ENCODE data around the gene PIGL.
"Not testable (repeated sequence)": the region's sequence is repeated elsewhere in the genome, so short reads cannot be mapped to it uniquely, and the experiment has no call there.

Gene PIGL

GRCh38 chr17:16217002-16217635, at the start of gene PIGL:
Gene PIGL (plus strand): TSS chr17:16217210. CDS start chr17:16217227, 17 bp downstream.
- peak; percentile 79 for DNase-seq (ENCODE audit: low read depth)

GRCh38 chr17:16171613-16172012, 45.4 kb upstream of the PIGL start:
- DNase-seq (ENCODE audit: low read depth), result no peak

GRCh38 chr17:16178836-16179235, 38.2 kb upstream of the PIGL start:
- DNase-seq (ENCODE audit: low read depth), result no peak

GRCh38 chr17:16181581-16181980, 35.4 kb upstream of the PIGL start:
- DNase-seq (ENCODE audit: low read depth), result no peak

- no peak for DNase-seq (ENCODE audit: low read depth)
Observed at GRCh38 chr17:16187642-16188041, 29.4 kb upstream of the PIGL start.

GRCh38 chr17:16189791-16190348, 27.1 kb upstream of the PIGL start:
- no peak for DNase-seq (ENCODE audit: low read depth)

GRCh38 chr17:16190703-16191360, 26.2 kb upstream of the PIGL start:
- no peak for DNase-seq (ENCODE audit: low read depth)

- no peak for DNase-seq (ENCODE audit: low read depth)
Observed at GRCh38 chr17:16191604-16192003, 25.4 kb upstream of the PIGL start.

GRCh38 chr17:16194307-16194835, 22.6 kb upstream of the PIGL start:
- DNase-seq (ENCODE audit: low read depth), result not testable (repeated sequence)

- DNase-seq (ENCODE audit: low read depth), result no peak
Observed at GRCh38 chr17:16197276-16197675, 19.7 kb upstream of the PIGL start.

GRCh38 chr17:16199093-16199492, 17.9 kb upstream of the PIGL start:
- DNase-seq (ENCODE audit: low read depth), result no peak

GRCh38 chr17:16201693-16202131, 15.3 kb upstream of the PIGL start:
- not testable (repeated sequence) for DNase-seq (ENCODE audit: low read depth)

GRCh38 chr17:16202554-16203500, 14.2 kb upstream of the PIGL start:
- DNase-seq (ENCODE audit: low read depth), result not testable (repeated sequence)

GRCh38 chr17:16204763-16205162, 12.2 kb upstream of the PIGL start:
- not testable (repeated sequence) for DNase-seq (ENCODE audit: low read depth)

GRCh38 chr17:16211590-16211989, 5.4 kb upstream of the PIGL start:
- no peak for DNase-seq (ENCODE audit: low read depth)

- DNase-seq (ENCODE audit: low read depth), result no peak
Observed at GRCh38 chr17:16212793-16213192, 4.2 kb upstream of the PIGL start.

- no peak for DNase-seq (ENCODE audit: low read depth)
Observed at GRCh38 chr17:16214190-16215001, 2.6 kb upstream of the PIGL start.

GRCh38 chr17:16215002-16215272, 2.1 kb upstream of the PIGL start:
- DNase-seq (ENCODE audit: low read depth), result peak; percentile 13

GRCh38 chr17:16215273-16215964, 1.6 kb upstream of the PIGL start, which contains the start of gene NCOR1:
Gene NCOR1 (minus strand): TSS chr17:16215534. CDS start chr17:16194569, 20,965 bp downstream.
- DNase-seq (ENCODE audit: low read depth), result peak; percentile 86

GRCh38 chr17:16215965-16216316, 1.1 kb upstream of the PIGL start:
- peak; percentile 1 for DNase-seq (ENCODE audit: low read depth)
